Medulla oblongata (tissue), 1 donor: ENCODE results near the gene SIK3.

Experiments used
- DNase-seq: peaks from one replicate; pipeline ENCODE4 v3.0.0-alpha.2; 2015; ENCODE audit errors: extremely low spot score

Gene SIK3

GRCh38 chr11:116895048-116895757, 203.0 kb downstream of the SIK3 start:
- DNase-seq: peak; percentile 52

DNA sequence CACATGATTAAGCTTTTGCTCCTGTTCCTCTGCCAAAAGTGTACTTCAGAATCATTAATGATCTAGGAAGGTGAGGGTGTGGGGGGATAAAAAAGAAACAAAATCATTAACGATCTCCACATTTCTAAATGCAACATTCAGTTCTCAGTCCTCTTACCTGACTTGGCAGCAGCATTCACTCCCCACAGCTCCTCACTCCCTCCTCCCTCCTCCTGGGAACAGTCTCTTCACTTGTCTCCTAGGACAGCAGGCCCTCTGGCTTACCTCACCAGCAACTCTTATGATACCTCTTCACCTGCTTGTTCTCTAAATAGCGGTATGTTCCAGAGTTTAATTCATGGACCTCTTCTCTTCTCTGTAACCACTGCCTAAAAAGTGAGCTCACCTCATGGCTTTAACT, 204.3 kb downstream of the SIK3 start:
- no peak for DNase-seq

DNA sequence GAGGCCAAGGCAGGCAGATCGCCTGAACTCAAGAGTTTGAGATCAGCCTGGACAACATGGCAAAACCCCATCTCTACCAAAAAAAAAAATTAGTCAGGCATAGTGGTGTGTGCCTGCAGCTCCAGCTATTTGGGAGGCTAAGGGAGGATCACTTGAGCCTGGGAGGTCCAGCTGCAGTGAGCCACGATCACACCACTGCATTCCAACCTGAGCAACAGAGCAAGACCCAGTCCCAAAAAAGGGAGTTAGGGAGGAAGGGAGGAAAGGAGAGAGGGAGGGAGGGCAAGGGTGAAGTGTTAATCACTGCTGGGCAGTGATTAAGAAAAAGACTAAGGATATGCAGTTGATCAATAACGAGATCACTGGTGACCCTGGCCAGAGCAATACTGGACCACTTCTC, 204.8 kb downstream of the SIK3 start:
- DNase-seq: no peak

DNA sequence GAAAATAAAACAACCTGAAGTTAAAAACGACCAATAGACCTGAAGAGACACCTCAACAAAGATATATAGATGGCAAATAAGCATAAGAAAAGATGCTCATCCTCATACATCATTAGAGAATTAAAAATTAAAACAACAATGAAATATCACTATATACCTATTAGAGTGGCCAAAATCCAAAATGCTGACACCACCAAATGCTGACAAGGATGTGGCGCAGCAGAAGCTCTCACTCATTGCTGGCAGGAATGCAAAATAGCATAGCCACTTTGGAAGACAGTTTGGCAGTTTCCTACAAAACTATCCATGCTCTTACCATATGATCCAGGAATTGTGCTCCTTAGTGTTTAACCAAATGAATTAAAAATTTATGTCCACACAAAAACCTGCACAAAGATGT, 205.9 kb downstream of the SIK3 start:
- DNase-seq: no peak

- peak; percentile 50 for DNase-seq
These were observed 206.5 kb downstream of the SIK3 start for GRCh38 chr11:116891746-116892145.

DNA sequence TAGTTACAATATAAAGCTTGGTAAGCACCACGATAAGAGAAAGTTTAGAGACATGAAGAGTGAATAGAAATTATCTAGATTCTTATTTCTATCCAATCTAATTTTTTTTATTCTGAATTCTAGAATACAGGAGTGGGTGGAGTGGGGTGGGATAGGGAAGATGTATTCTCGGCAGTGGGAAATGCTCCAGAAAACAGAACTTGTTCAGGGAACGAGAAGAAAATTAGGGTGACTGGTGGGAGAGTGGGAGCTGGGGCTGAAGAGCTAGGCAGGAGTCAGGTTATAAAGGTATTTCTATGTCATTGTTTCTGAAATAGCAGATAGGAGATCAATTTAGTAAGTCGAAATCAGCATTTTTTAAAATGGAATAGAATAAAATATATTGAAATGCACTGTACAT, 207.6 kb downstream of the SIK3 start:
- no peak for DNase-seq

DNA sequence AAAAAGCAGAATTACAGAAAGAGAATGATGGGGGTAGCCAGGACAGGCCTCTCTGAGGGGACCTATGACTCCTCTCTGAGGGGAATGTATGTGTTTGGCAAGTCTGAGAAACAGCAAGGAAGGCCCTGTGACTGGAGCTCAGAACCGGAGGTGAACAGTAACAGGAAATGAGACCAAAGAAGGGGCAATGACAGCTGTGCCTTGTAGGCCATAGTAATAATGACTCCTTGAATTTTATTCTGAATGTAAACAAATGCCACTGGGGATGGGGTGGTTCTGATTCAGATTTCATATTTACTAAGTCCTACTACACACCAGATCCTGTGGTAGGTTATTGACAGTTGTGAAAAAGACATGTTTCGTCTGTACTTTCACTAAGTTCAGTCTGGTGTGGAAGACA, 208.0 kb downstream of the SIK3 start:
- DNase-seq: no peak

GRCh38 chr11:116888884-116889549, 209.2 kb downstream of the SIK3 start:
- DNase-seq: no peak

DNA sequence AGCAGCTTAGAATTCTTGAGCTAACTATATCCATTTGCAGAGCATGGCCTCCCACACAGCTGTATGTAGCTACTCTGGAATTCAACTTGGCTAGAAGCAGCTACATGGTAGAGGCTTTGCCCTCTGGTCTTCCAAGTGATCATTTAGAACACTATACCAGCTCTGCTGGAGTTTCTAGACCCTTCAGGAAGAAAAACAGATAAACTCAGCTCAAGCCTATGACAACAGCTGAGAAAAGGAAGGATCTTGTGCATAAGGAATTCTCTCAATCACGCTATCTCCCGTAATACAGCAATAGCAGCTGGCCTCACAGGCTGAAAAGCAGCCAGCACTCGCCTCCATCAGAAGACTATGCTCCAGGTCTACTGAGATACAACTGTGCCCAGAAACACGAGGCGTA, 210.2 kb downstream of the SIK3 start:
- DNase-seq: no peak

DNA sequence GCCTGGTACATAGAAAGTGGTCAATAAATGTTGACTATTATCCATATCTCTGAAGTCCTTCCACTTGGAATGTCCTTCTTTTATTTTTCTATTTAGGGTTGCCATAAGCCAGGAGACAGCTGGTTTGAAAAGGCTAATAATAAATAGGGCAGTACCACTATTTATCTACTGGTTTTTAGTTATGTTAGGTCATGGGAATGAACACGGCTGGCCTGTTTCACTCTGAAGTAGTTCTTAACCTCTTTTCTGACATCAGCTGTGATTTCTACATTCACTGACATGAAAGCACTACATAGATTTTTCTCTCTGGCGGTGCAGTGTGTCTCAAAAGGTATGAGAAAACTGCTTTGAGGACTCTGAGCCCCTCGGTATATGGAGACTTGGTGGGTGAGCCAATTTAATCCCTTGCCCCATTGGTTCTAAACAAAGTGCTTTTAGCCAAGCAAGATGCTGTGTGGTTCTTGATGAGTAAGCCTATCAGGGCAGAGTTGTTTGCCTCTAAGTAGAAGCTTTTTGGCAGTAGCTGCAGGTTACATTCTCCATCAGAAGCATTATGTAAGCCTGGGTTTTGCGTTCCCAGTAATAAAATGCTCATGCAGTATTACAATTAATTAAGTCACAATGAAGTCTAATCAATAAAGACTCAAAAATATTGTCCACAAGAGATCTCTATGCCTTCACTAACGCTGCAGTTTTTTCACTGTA, 212.1 kb downstream of the SIK3 start:
- peak; percentile 46 for DNase-seq

- DNase-seq: no peak
These were observed 215.8 kb downstream of the SIK3 start for GRCh38 chr11:116882386-116882785.

DNA sequence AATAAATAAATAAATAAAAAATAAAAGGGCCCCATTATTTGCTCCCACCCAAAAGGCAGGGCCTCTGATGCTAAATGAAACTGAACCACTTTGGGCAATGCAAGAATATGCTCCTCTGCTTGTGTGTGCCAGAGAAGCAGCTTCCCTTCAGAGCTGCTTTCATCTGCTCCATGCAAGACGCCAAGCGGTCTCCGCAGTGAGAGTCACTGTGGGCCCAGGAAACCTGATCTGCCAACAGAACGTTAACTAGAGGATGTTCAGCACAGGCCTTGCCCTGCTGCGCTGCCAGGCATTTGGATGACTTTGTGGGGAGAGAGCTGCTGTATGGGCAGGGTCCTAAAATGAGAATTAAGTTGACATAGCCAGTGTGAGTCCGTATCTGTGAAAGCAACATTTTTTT, 217.1 kb downstream of the SIK3 start:
- peak; percentile 62 for DNase-seq

- DNase-seq: peak; percentile 89
These were observed 218.2 kb downstream of the SIK3 start for GRCh38 chr11:116879800-116880625.

- DNase-seq: no peak
These were observed 221.6 kb downstream of the SIK3 start for GRCh38 chr11:116876656-116877055.

DNA sequence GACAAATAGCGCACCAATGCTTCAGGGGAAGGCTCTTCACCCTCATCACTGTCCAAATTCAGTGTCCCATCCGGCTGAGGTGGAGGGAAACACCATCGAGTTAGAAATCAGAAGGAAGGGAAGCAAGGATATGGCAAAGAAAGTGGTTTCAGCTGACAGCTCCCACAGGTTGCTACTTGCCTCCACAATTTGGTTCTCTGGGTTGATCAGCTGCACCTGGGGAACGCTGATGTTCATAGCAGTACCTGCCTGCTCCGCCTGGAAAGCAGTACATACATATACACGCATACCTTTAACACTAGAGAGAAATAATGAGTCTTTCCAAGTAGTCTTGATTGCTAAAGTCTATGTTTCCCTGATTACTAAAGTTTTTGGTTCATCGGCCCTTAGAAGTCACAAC, 223.0 kb downstream of the SIK3 start:
- no peak for DNase-seq

- no peak for DNase-seq
These were observed 224.0 kb downstream of the SIK3 start for GRCh38 chr11:116874251-116874650.

- DNase-seq: no peak
These were observed 224.8 kb downstream of the SIK3 start for GRCh38 chr11:116873381-116873780.

GRCh38 chr11:116871248-116871647, 227.0 kb downstream of the SIK3 start:
- no peak for DNase-seq

GRCh38 chr11:116870054-116870453, 228.2 kb downstream of the SIK3 start:
- DNase-seq: no peak

- DNase-seq: peak; percentile 73
These were observed 228.6 kb downstream of the SIK3 start for GRCh38 chr11:116869610-116870009.

GRCh38 chr11:116868066-116868465, 230.2 kb downstream of the SIK3 start:
- no peak for DNase-seq

DNA sequence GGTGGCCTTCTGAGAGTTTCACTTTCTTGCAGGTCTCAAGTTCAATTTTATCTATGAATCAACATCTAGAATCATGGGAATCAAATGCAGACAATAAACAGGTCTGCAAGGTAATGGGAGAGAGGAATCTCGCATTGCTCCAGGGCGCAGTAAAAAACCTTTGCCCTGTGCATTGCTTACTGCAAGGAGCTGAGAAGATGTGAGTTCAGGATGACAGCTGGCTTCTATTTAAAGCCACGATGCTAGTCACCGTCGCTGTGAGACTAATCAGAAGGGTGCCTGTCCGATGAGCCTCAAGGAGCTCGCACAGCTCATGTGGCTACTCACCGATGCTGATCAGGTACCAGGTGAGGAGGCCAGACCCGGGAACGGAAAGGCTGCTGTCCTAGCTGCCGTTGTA, 230.6 kb downstream of the SIK3 start:
- DNase-seq: no peak
